Keratinocyte (primary cell): ENCODE results near the gene COX4I1.

Source experiments
- CTCF ChIP-seq, 3 experiments: IDR thresholded peaks in 1 of 3; conservative IDR thresholded peaks in 1 of 3; optimal IDR thresholded peaks in 1 of 3; 2 replicates in 2 of 3; 3 replicates in 1 of 3; pipeline versions ENCODE3 to v1.5.1; 2011; ENCODE audit warnings: low read length in 3 of 3, mild to moderate bottlenecking in 3 of 3, moderate library complexity in 2 of 3, control low read depth in 1 of 3, inconsistent platforms in 1 of 3; ENCODE audit not compliant: insufficient read depth in 2 of 3; ENCODE audit errors: extremely low read depth in 1 of 3
- EZH2 ChIP-seq: IDR thresholded peaks from one replicate; pipeline ENCODE4 v1.6.1; 2012; ENCODE audit warnings: inconsistent platforms, mild to moderate bottlenecking, low read length, moderate library complexity

DNA sequence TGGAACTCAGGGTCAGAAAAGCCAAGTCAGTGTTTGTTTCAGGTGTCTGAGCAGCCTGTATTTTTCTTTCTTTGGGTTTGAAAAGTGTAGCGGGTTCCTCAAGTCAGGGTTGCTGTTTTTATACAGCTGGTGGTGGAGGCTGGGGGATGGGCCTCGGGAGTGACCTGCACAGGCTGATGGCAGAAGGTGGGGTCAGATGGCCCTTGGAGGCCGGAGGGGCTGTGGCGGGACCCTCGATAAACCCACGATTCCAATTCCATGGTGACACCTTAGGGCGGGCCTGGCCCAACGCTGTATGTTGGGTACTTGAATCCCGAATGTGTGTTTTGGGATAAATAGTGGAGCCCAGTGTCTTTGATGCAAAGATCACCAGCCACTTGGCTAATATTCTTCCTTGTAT, 28.7 kb downstream of the COX4I1 start:
- no peak for TF ChIP-seq CTCF (optimal IDR thresholded peaks at IDR 0.05 in 1 of 3, IDR thresholded peaks at IDR 0.05 in 1 of 3, conservative IDR thresholded peaks at IDR 0.05 in 1 of 3; ENCODE audit: extremely low read depth in 1 of 3, insufficient read depth in 2 of 3, low read length in 3 of 3)
- no peak for TF ChIP-seq EZH2
